ENCODE data around the gene CDH4.
A peak's percentile ranks its signal among the peaks of the same experiment; 100 is the strongest.

The CDH4 gene

GRCh38 chr20:61599061-61599531 is 347.0 kb downstream of the CDH4 start:
- DNase-seq: peak in 2 of 51 donors; percentile 7 to 24

- DNase-seq: peak in 4 of 51 donors; percentile 4 to 21 (median 8)
Observed at GRCh38 chr20:61599541-61599992, 347.5 kb downstream of the CDH4 start.

DNA sequence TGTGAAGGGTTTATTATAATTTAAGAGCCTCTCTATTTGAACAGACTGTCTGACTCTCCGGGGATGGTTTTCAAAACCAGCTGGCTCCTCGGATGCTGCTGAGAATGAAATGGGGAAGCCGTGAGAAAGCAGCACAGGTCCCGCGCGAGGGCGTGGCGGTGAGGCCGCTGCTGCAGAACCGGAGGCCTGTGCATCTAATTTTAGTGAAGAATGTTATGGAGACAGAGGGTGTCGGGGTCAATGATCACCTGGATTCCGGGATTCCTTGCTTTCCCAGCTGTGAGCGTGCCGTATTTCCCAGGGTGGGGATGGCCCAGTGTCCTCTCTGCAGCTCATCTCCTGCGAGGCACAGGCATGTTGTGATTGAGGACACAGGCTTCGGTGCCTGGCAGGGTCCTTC is 348.0 kb downstream of the CDH4 start:
- no peak for DNase-seq

DNA sequence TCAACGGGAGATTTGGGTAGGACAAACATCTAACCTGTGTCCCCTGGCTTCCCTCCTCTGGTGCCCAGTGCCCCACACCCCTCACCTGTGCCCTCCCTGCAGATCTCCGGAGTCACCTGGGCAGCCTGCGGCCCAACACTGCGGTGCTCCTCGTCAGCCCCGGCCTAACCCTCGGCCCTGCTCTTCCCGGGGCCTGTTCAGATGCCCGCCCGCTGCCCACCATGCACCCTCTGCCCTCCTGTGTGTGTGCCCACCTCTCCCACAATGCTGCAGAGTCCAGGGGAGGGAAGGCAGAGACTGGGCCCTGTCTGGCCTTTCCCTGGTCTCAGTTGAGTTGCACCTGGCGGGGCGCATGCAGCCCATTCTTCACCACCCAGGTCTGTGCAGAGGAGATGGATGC is 349.3 kb downstream of the CDH4 start:
- no peak for DNase-seq

- DNase-seq: no peak
Observed at GRCh38 chr20:61601853-61602252, 349.8 kb downstream of the CDH4 start.

DNA sequence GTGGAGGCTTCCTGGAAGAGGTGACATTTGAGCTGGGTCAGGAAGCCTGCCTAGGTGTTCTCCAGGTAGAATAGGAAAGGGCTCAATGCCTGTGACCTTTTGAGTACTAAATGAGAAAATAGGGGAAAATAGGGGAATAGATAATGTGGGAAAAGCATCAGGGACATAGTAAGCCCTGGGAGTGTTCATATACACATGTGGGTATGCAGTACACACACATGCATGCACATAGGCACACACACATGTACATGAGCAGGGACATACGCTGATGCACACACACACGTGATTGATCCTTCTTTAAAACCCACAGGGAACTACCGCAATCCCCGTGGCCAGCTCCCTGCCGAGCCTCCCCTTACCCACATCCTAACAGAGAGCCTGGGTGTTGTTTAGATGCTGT is 351.7 kb downstream of the CDH4 start:
- no peak for DNase-seq

DNA sequence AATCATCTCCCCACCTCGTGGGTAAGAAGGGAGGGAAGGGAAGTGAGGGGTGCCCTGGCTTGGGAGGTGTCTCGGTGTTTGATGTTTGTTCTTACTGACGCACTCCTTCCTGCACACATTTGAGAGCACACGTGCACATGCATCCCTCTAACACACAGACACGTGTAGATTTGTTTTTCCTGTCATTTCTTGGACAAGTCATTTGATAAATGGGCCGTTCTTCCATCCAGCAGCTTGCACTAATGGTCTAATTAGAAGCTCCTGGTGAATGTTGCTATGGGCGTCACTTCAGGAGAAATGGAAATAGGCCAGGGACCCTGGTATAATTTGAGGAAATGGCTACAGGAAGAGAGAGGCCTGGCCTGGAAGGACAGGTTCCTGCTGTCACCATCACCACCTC is 352.5 kb downstream of the CDH4 start:
- DNase-seq: no peak

- no peak for DNase-seq
Observed at GRCh38 chr20:61605283-61605682, 353.2 kb downstream of the CDH4 start.

DNA sequence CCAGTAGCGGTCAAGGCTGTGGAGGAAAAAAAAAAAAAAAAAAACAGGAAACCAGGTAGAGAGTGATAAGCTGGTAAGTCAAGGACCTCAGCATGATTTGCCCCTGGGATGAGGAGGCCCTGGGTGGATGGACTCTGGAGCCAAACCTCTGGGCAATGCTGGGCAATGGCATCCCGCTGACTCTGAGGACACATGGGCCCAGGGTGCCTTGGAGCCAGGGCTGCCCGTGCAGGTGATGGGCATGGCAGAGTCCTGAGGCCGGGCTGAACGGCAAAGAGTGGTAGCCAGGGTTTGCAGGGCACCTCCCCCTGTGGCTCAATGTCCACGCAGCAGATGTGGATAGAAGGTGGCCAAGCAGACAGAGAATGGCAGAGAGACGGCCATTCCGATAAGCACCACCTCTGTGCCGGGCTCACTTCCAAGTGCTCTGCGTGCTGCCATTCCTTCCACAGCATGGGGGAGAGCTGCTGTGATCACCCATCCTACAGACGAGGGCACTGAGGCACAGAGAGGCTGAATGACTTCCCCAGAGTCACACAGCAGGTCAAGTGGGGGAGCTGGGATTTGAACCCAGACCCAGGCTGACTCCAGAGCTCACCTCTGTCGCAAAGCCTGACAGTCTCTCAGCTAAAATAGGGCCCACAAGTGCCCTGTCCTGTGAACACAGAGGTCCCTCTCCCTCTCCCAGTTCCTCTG is 353.9 kb downstream of the CDH4 start:
- no peak for DNase-seq

GRCh38 chr20:61608275-61609085 is 356.4 kb downstream of the CDH4 start:
- no peak for DNase-seq

GRCh38 chr20:61609461-61609860 is 357.4 kb downstream of the CDH4 start:
- no peak for DNase-seq

- DNase-seq: no peak
Observed at GRCh38 chr20:61611401-61612180, 359.5 kb downstream of the CDH4 start.

- DNase-seq: no peak
Observed at GRCh38 chr20:61613917-61614705, 362.1 kb downstream of the CDH4 start.

GRCh38 chr20:61614706-61615100 is 362.6 kb downstream of the CDH4 start:
- DNase-seq: no peak

DNA sequence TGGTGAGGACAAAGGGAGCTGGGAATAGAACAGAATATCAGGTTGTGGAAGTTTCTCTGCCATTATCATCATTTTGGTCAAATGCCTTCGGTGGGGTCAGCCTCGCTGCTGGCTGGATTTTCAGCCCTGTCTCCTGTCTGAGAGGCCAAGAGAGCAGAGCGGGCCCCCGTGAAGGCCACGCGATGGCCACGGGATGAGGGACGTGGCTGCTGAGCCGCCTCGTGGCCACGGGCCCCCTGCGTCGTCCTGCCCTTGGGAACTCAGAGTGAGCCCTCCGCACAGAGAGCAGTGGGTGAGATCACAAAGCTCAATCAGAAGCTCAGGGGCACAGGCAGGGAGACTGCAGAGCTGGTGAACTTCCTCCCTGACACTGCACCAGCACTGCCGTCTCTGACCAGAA is 363.7 kb downstream of the CDH4 start:
- no peak for DNase-seq

DNA sequence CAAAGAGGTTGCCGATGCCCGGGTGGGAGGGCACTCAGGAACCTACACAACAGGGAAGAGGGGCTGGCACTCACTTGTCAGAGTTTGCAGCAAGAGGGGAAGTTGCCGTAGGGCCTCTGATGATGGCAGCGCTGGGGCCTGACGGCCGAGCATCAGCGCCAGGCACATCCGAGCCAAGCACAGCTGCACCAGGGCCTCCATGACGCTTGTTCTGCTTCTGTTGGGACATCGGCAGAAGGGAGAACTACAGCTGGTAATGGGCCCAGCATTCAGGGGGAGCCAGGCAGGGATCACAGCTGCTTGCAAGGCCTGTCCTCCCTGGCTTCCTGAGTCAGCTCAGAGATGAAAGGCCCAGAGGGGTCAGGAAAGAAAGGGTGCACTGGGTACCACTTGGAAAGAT is 367.7 kb downstream of the CDH4 start:
- DNase-seq: peak in 11 of 51 donors; percentile 5 to 51 (median 20)

DNA sequence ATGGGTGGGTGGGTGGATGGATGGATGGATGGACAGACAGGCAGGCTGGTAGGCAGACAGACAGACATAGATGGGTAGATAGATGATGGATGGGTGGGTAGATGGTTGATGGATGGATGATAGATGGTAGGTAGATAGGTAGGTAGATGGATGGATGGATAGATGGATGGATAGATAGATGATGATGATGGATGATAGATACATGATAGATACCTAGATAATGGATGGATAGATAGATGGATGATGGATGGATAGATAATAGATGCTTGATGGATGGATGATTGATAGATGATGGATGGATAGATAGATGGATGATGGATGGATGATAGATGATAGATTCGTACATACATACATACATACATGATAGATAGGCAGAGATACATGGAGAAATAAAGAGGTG is 368.1 kb downstream of the CDH4 start:
- no peak for DNase-seq

DNA sequence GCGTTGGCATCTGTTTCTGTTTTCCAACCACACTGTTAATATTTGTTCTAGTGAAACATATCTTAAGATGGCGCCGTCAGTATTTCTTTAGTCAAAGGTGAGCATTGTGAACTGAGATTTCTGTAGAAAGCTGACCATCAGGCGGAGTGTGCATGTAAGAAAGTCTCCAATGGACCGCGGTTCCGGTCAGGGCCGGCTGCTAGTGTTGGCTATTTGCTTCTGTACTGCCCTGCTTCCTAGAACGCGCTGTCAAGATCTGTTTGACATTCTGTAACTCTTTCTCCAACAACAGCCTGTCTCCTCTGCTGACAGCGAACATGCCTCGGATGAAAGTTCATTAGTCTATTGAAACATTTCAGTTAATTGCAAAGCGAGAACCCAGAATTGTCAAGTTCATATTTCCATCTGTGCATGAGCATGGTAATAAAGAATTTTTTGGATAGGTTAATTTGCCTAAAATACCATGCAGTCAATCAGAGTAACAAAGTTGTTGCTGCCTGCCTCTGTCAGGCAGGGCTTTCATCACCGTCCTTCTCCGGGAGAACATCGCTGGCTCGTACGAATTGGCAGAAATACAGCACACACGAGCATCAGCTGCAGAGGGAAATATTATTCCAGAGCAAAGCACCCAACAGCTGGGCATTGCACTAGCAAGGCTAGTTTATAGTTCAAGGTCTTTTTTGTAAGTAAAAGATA is 369.1 kb downstream of the CDH4 start:
- DNase-seq: peak in 14 of 51 donors; percentile 6 to 56 (median 26)

DNA sequence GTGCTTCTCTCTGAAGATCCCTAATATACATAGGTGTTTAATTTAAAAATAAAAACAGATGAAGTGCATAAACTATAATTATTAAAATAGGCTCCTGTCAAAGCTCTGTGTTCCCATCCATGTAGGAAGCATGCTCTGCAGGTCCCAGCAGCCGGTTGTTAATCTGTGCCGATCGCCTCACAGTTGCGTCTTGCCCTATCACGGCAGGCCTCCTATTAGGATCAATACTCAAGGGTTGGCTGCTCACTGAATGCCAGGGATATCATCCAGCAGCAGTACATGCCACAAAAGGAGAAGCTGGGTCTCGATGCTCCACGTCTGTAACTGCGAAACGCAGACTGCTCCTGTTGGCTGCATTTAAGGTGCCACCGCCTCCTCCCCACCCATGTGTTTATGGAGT is 369.8 kb downstream of the CDH4 start:
- no peak for DNase-seq

- no peak for DNase-seq
Observed at GRCh38 chr20:61623451-61623850, 371.4 kb downstream of the CDH4 start.

- DNase-seq: no peak
Observed at GRCh38 chr20:61625246-61625645, 373.2 kb downstream of the CDH4 start.
